KOPT-K1 (cell line): Measurements from ENCODE around the gene ACSL4.

ENCODE experiments used
- H3K27ac ChIP-seq: fragments of 200-600 bp; sonication (generic); 2 replicates; pipeline ENCODE4 v1.5.1; 2016; ENCODE audit warnings: antibody characterized with exemption, mild to moderate bottlenecking, low read depth, low read length; ENCODE audit not compliant: poor library complexity, severe bottlenecking
- H3K36me3 ChIP-seq: fragments of 200-600 bp; sonication (generic); 2 replicates; pipeline ENCODE4 v1.5.1; 2017; ENCODE audit warnings: antibody characterized with exemption, mild to moderate bottlenecking, low read length, moderate library complexity; ENCODE audit not compliant: insufficient read depth
- H3K9me3 ChIP-seq: fragments of 200-600 bp; sonication (generic); 2 replicates; pipeline ENCODE4 v1.5.1; 2017; ENCODE audit warnings: antibody characterized with exemption, low read length, mild to moderate bottlenecking; ENCODE audit not compliant: insufficient read depth, poor library complexity, severe bottlenecking

ACSL4 gene

GRCh38 chrX:109624641-109625616, 108.1 kb downstream of the ACSL4 start, which contains the start of gene KCNE5:
Gene KCNE5, minus strand, starts transcription at chrX:109625172. Its CDS starts 152 bp downstream, at chrX:109625020.
- no peak within 1 kb of the TSS for H3K27ac ChIP-seq
- no peaks in the 10 kb centered on the region for H3K9me3 ChIP-seq
- H3K36me3 ChIP-seq = no peaks in the 10 kb centered on the region

- Histone ChIP-seq H3K36me3 (no peaks in the 10 kb centered on the region), H3K9me3 (no peaks in the 10 kb centered on the region), H3K27ac (no peak overlapping the region)
These were observed 109.1 kb downstream of the ACSL4 start for GRCh38 chrX:109623997-109624396.

- Histone ChIP-seq H3K27ac (no peak overlapping the region), H3K9me3 (no peaks in the 10 kb centered on the region), H3K36me3 (no peaks in the 10 kb centered on the region)
These were observed 110.8 kb downstream of the ACSL4 start for GRCh38 chrX:109622270-109622669.

- no peak overlapping the region for H3K27ac ChIP-seq
- H3K9me3 ChIP-seq = no peaks in the 10 kb centered on the region
- H3K36me3 ChIP-seq = no peaks in the 10 kb centered on the region
These were observed 113.3 kb downstream of the ACSL4 start for GRCh38 chrX:109619771-109620170.

GRCh38 chrX:109614951-109615350, 118.1 kb downstream of the ACSL4 start:
- no peaks in the 10 kb centered on the region for H3K9me3 ChIP-seq
- H3K27ac ChIP-seq = no peak overlapping the region
- H3K36me3 ChIP-seq = no peaks in the 10 kb centered on the region

GRCh38 chrX:109601486-109601885, 131.6 kb downstream of the ACSL4 start:
- Histone ChIP-seq H3K36me3 (no peaks in the 10 kb centered on the region), H3K9me3 (no peaks in the 10 kb centered on the region), H3K27ac (no peak overlapping the region)

- Histone ChIP-seq H3K36me3 (no peaks in the 10 kb centered on the region), H3K9me3 (no peaks in the 10 kb centered on the region), H3K27ac (no peak overlapping the region)
These were observed 132.8 kb downstream of the ACSL4 start for GRCh38 chrX:109600237-109600651.

GRCh38 chrX:109596015-109596414, 137.0 kb downstream of the ACSL4 start:
- no peaks in the 10 kb centered on the region for H3K9me3 ChIP-seq
- no peak overlapping the region for H3K27ac ChIP-seq
- H3K36me3 ChIP-seq = no peaks in the 10 kb centered on the region
